Upper lobe of left lung (tissue), 4 donors: Measurements from ENCODE around the gene P2RX3.

ENCODE experiments used
- CTCF ChIP-seq, 6 experiments: fragments of 450-650 bp in 4 of 6; fragments of 200-600 bp in 2 of 6; sonication (generic) in 2 of 6; IDR thresholded peaks; one replicate each; pipeline ENCODE4 v1.5.1; 2016 to 2019; ENCODE audit warnings: antibody characterized with exemption in 6 of 6
- POLR2AphosphoS5 ChIP-seq, 2 donors: sonication (generic); formaldehyde crosslinking; IDR thresholded peaks; one replicate each; pipeline ENCODE4 v1.5.1; 2017; ENCODE audit warnings: antibody characterized with exemption in 2 of 2

GRCh38 chr11:57421066-57421465, 82.9 kb downstream of the P2RX3 start:
- TF ChIP-seq CTCF (IDR thresholded peaks at IDR 0.05) (no peak), POLR2AphosphoS5 (IDR thresholded peaks at IDR 0.05) (no peak)
